SK-N-SH treated with all-trans-retinoic acid at 6 μM for 48 hours (cell line): ENCODE results near the gene SPOCK1.

Source experiments
- ARNTL ChIP-seq: fragments of 450-650 bp; formaldehyde crosslinking; IDR thresholded peaks from 2 replicates; pipeline ENCODE4 v1.5.0; 2020; ENCODE audit warnings: low read depth, mild to moderate bottlenecking, moderate library complexity, borderline replicate concordance
- CREB5 ChIP-seq: fragments of 250-450 bp; sonication (Bioruptor Pico); IDR thresholded peaks from 2 replicates; pipeline ENCODE4 v1.5.1; 2020; ENCODE audit warnings: low read depth, mild to moderate bottlenecking, moderate library complexity
- CSDC2 ChIP-seq: fragments of 250-450 bp; sonication (Bioruptor Pico); IDR thresholded peaks from 2 replicates; pipeline ENCODE4 v1.5.0; 2020; ENCODE audit warnings: mild to moderate bottlenecking, moderate library complexity
- ESRRG ChIP-seq: fragments of 250-450 bp; sonication (Bioruptor Pico); IDR thresholded peaks from 2 replicates; pipeline ENCODE4 v1.6.1; 2021; ENCODE audit warnings: mild to moderate bottlenecking
- OSR1 ChIP-seq: fragments of 250-450 bp; sonication (Bioruptor Pico); IDR thresholded peaks from 2 replicates; pipeline ENCODE4 v1.8.0; 2022; ENCODE audit warnings: moderate library complexity, mild to moderate bottlenecking, inconsistent platforms
- RARB ChIP-seq: fragments of 250-450 bp; sonication (Bioruptor Pico); IDR thresholded peaks from 2 replicates; pipeline ENCODE4 v1.8.0; 2021; ENCODE audit warnings: mild to moderate bottlenecking, moderate library complexity
- SNAI2 ChIP-seq: fragments of 250-450 bp; sonication (Bioruptor Pico); IDR thresholded peaks from 2 replicates; pipeline ENCODE4 v1.5.0; 2020; ENCODE audit warnings: mild to moderate bottlenecking, moderate library complexity
- ZFP3 ChIP-seq: fragments of 250-450 bp; sonication (Bioruptor Pico); IDR thresholded peaks from 2 replicates; pipeline ENCODE4 v1.5.0; 2020; ENCODE audit warnings: mild to moderate bottlenecking, moderate library complexity
- ZFP30 ChIP-seq: fragments of 450-650 bp; formaldehyde crosslinking; IDR thresholded peaks from 2 replicates; pipeline ENCODE4 v1.5.0; 2022; ENCODE audit warnings: mild to moderate bottlenecking, moderate library complexity
- ZNF565 ChIP-seq: fragments of 450-650 bp; formaldehyde crosslinking; conservative IDR thresholded peaks from 2 replicates; pipeline ENCODE4 v1.5.0; 2020; ENCODE audit warnings: low read depth, mild to moderate bottlenecking, moderate library complexity
- ZNF8 ChIP-seq: fragments of 450-650 bp; formaldehyde crosslinking; IDR thresholded peaks from 2 replicates; pipeline ENCODE4 v1.5.0; 2020; ENCODE audit warnings: mild to moderate bottlenecking, moderate library complexity
- TF ChIP-seq, protein P1 (sequence below): fragments of 250-450 bp; sonication (Bioruptor Pico); IDR thresholded peaks from 2 replicates; pipeline ENCODE4 v1.8.0; 2020; ENCODE audit warnings: mild to moderate bottlenecking, moderate library complexity, borderline replicate concordance

DNA sequence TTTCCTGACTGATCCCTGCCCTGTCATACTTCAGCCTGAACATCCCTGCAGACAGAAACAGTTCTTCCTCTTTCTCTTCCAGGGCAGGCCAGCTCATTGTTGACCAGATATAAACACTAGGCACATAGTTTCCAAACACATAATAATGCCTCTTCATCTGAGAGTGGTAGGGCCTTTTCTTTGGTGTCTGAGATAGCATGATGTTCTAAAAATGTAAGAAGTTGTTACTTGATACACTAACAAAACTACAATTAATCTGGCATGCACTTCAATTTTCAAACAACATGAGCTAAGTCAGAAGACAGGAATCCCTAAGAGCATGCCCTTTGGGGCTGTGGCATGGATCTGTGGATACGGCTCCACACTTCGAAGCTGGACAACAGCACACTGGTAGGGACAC lies 246.6 kb downstream of the SPOCK1 start:
- TF ChIP-seq ZNF565 (CRISPR knock-in tag) (no peak), ESRRG (no peak), ZFP30 (CRISPR knock-in tag) (no peak), CREB5 (CRISPR knock-in tag) (no peak), ZNF8 (CRISPR knock-in tag) (no peak), RARB (no peak), CSDC2 (no peak), SNAI2 (CRISPR knock-in tag) (no peak), OSR1 (no peak), ZFP3 (no peak), ARNTL (CRISPR knock-in tag) (no peak)
- TF ChIP-seq, protein P1, sequence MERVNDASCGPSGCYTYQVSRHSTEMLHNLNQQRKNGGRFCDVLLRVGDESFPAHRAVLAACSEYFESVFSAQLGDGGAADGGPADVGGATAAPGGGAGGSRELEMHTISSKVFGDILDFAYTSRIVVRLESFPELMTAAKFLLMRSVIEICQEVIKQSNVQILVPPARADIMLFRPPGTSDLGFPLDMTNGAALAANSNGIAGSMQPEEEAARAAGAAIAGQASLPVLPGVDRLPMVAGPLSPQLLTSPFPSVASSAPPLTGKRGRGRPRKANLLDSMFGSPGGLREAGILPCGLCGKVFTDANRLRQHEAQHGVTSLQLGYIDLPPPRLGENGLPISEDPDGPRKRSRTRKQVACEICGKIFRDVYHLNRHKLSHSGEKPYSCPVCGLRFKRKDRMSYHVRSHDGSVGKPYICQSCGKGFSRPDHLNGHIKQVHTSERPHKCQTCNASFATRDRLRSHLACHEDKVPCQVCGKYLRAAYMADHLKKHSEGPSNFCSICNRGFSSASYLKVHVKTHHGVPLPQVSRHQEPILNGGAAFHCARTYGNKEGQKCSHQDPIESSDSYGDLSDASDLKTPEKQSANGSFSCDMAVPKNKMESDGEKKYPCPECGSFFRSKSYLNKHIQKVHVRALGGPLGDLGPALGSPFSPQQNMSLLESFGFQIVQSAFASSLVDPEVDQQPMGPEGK (CRISPR knock-in tag): no peak
